ENCODE results near the gene RARS2.
"Not testable (repeated sequence)": the region's sequence is repeated elsewhere in the genome, so short reads cannot be mapped to it uniquely, and the experiment has no call there.

The RARS2 gene

DNA sequence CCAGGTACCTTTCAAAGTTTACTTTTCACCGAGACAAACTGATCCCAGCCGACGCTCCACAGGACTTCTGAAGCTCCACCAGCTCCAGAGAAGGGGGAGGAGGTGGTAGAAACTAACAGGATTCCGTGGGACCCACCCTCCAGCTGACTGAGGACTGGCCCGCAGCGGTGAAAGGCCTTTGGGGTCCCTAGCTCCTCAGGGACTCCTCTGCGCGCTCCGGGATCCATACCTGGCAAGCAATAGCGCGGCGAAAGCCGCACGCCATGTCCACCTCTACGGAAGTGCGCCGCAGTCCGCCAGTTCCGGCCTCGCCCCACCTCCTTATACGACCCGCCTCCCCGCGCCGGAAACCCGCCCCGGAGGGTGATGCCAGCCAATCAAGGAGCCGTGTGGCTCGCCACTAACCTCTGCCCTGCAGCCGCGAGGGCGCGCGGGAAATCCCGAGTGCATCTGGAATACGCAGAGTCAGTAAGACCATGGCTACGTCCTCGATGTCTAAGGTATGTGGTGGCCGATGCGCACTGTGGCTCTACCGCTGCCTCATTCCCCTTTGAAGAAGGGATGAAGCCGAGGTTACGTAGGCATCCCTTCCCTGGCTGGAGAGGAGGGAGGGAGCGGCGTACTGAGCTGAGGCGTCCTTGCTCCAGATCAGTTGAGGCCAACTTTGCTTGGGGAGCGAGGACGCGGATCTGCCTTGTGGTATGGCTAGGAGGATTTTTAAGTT lies at the start of gene RARS2, which contains the start of gene ORC3:
TSS of gene RARS2 (minus strand) at position 295 of the 724 bp plus-strand sequence. CDS start at position 265, 30 bp downstream.
TSS of gene ORC3 (plus strand) at position 443 of the 724 bp plus-strand sequence. CDS start at position 477, 34 bp downstream.
- in situ Hi-C loops (cut with MboI; ENCODE audit: low sequenced_read_pairs) = no loop called here

DNA sequence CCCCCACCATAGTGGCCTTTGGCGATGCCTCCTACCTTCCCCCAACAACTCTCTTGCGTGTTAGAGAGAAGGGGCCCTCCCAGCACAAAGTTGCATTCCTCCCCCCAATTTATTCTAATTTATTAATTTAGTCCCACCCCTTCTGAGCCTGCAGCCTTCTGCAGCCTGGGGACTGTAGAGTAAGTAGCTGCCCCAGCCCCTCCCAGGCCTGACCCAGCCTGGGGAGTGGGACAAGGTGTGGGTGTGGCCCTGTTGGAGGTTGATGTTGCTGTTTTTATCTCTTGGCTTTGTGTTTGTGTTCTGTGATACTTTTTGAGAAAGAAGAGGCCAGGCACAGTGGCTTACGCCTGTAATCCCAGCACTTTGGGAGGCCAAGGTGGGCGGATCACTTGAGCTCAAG lies 49.6 kb upstream of the RARS2 start:
- in situ Hi-C loops (cut with MboI; ENCODE audit: low sequenced_read_pairs) = no loop called here

DNA sequence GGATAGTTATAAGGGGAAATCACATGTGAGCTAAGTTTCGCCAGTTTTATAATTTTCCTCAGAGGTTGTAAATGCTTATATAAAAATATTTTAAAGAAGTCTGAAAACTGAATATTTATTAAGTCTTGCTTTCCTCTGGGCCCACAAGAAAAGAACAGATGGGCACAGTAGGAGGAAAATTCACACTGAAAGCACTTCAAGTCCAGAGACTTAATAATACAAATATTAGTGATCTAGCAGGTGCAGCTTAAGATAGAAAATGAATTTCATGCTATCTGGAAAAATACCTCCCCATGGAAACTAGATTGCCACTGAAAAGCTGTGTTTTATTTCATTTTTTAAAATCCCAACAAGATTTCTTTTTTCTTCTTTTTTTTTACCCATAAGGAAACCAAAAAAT lies 47.3 kb upstream of the RARS2 start:
- in situ Hi-C loops (cut with MboI; ENCODE audit: low sequenced_read_pairs) = no loop called here

GRCh38 chr6:87636315-87636714 lies 46.5 kb upstream of the RARS2 start:
- in situ Hi-C loops (cut with MboI; ENCODE audit: low sequenced_read_pairs) = no loop called here

DNA sequence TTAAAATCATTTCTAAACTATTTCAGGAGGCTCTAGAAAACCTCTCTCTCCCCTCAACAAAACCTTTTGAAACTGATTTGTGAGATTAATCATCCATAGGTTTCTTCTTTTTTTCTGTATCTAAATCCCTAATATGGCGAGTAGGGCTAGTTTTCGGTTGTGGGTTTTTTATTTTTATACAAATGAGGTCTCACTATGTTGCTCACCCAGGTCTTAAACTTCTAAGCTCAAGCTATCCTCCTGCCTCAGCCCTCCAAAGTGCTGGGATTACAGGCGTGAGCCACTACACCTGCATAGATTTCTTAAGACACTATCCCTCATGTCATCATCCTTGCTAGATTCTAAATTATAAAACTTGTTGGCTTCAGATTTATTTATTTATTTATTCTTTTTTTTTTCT lies 44.1 kb upstream of the RARS2 start:
- in situ Hi-C loops (cut with MboI; ENCODE audit: low sequenced_read_pairs) = no loop called here

- in situ Hi-C loops (cut with MboI; ENCODE audit: low sequenced_read_pairs) = no loop called here
Measured at GRCh38 chr6:87630746-87631145, 41.0 kb upstream of the RARS2 start.

GRCh38 chr6:87628881-87629280 lies 39.1 kb upstream of the RARS2 start:
- in situ Hi-C loops (cut with MboI; ENCODE audit: low sequenced_read_pairs) = no loop called here

DNA sequence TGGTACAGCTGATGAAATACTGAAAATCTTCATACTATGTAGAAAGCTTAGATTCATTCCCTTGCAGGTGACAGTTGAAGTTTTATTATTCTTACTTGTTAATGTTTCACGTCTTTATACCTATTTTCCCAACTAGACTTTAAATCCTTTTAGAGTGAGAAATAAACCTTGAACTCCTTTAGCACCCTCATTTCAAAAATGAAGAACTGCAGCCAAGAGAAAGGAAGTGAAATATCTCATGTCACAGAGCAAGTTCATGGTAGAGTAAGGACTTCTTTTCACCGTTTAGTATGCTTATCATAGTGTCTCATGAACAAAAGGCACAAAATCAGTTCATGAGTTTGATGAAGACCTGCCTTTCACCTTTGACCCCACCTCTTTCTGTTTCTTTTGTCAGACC lies 38.6 kb upstream of the RARS2 start:
- in situ Hi-C loops (cut with MboI; ENCODE audit: low sequenced_read_pairs) = no loop called here

GRCh38 chr6:87623248-87623647 lies 33.5 kb upstream of the RARS2 start:
- in situ Hi-C loops (cut with MboI; ENCODE audit: low sequenced_read_pairs) = no loop called here

DNA sequence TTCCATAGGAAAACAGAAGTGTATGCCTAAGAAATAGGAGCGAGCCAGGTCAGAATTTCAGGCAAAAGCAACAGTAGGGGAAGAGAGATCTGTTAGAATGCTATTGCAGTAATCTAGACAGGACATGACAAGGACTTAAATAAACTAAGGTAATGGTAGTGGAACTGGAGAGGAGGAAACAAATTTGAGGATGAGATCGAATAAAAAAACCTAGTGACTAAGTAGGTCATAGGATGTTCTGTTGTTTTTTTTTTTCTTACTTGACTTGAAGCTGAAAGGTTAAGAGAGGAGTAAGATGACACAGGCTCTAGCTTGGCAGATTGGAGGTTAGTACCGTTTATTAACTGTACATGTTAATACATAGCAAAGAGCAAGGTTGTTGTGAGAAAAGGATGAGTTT lies 28.7 kb upstream of the RARS2 start:
- in situ Hi-C loops (cut with MboI; ENCODE audit: low sequenced_read_pairs) = no loop called here

- in situ Hi-C loops (cut with MboI; ENCODE audit: low sequenced_read_pairs) = no loop called here
Measured at GRCh38 chr6:87617405-87617804, 27.6 kb upstream of the RARS2 start.

DNA sequence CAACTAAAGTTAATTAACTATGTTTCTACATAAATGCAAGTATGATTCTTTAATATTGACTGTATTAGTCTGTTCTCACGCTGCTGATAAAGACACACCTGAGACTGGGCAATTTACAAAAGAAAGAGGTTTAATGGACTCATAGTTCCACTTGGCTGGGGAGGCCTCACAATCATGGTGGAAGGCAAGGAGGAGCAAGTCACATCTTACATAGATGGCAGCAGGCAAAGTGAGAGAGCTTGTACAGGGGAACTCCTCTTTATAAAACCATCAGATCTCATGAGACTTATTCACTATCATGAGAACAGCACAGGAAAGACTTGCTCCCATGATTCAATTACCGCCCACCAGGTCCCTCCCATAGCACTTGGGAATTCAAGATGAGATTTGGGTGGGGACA lies 23.2 kb upstream of the RARS2 start:
- in situ Hi-C loops (cut with MboI; ENCODE audit: low sequenced_read_pairs) = not testable (repeated sequence)

DNA sequence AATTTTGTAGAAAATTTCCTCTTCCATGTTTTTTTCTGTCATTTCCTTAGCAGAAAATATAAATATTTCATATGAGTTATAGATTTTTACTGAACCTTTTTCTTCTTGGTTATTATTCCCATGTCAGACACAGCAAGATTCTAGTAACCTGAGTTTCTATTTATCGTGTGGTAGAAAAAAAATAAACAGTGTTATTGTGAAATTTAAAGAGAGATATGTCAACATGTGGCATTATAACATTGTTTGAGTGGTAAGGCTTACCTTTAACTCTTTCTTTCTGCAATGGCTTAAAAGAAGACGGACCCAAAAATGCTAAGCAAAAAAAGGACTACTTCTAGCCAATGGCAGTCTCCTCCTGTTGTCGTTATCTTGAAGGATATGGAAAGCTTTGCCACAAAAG lies 19.0 kb upstream of the RARS2 start:
- in situ Hi-C loops (cut with MboI; ENCODE audit: low sequenced_read_pairs) = no loop called here

DNA sequence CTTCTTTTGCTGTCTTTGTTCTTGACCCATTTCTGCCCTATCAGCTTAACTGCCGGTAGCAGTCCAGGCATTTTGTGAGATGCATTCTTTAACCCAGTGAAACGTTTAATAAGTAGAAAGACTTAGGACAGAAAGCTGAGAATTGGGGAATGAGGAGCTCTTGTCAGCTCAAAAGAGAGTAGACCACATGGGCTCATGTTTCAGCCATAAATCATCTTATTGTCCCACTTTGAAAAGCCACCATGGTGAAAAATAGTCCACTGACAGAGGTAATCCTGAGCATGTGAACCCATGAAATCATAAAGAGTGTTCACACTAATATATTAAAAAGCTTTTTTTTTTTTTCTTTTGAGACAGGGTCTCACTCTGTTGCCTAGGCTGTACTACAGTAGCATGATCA lies 16.4 kb upstream of the RARS2 start:
- in situ Hi-C loops (cut with MboI; ENCODE audit: low sequenced_read_pairs) = no loop called here

GRCh38 chr6:87600576-87600975 lies 10.8 kb upstream of the RARS2 start:
- in situ Hi-C loops (cut with MboI; ENCODE audit: low sequenced_read_pairs) = no loop called here

DNA sequence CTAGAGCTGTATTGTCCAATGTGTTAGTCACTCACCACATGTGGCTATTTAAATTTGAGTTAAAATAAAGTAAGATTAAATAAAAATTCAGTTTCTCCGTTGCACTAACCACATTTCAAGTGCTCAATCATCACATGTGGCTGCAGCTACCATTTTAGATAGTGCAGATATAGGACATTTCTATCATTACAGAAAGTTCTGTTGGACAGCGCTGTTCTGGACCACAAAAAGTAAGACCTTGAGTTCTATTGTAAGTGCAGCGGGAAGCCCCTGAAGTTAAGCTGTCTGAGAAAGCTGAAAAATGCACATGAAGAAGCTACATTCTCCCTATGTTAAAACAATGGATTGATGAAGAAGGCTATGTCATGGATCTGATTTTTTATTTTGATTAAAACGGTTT lies 1.2 kb upstream of the RARS2 start:
- in situ Hi-C loops (cut with MboI; ENCODE audit: low sequenced_read_pairs) = no loop called here

- in situ Hi-C loops (cut with MboI; ENCODE audit: low sequenced_read_pairs) = no loop called here
Measured at GRCh38 chr6:87590417-87590880, 662 bp upstream of the RARS2 start.

- in situ Hi-C loops (cut with MboI; ENCODE audit: low sequenced_read_pairs) = no loop called here
Measured at GRCh38 chr6:87588756-87589407, 905 bp downstream of the RARS2 start.

- in situ Hi-C loops (cut with MboI; ENCODE audit: low sequenced_read_pairs) = no loop called here
Measured at GRCh38 chr6:87586371-87587077, 3.3 kb downstream of the RARS2 start.

GRCh38 chr6:87583822-87584221 lies 6.0 kb downstream of the RARS2 start:
- in situ Hi-C loops (cut with MboI; ENCODE audit: low sequenced_read_pairs) = no loop called here

GRCh38 chr6:87575423-87575822 lies 14.4 kb downstream of the RARS2 start:
- in situ Hi-C loops (cut with MboI; ENCODE audit: low sequenced_read_pairs) = no loop called here
